ENCODE data around the gene TBC1D22A.

GRCh38 chr22:47023871-47024270 lies 261.4 kb downstream of the TBC1D22A start:
- TF ChIP-seq EP300 (IDR thresholded peaks at IDR 0.05; ENCODE audit: borderline replicate concordance in 1 of 2, low read depth in 1 of 2, low read length in 1 of 2) (no peak), CTCF (IDR thresholded peaks at IDR 0.05) (no peak), RCOR1 (IDR thresholded peaks at IDR 0.05; ENCODE audit: low read length) (no peak), TAF1 (IDR thresholded peaks at IDR 0.05; ENCODE audit: borderline replicate concordance, low read depth, low read length) (no peak), REST (IDR thresholded peaks at IDR 0.05; ENCODE audit: low read depth, low read length) (no peak), SIN3A (IDR thresholded peaks at IDR 0.05; ENCODE audit: borderline replicate concordance, low read depth, low read length) (no peak), RAD21 (IDR thresholded peaks at IDR 0.05; ENCODE audit: low read length) (no peak), POLR2AphosphoS5 (IDR thresholded peaks at IDR 0.05; ENCODE audit: low read depth, low read length) (no peak), SMC3 (IDR thresholded peaks at IDR 0.05; ENCODE audit: low read depth, low read length) (no peak), IRF3 (IDR thresholded peaks at IDR 0.05; ENCODE audit: low read depth, low read length) (no peak), EZH2phosphoT487 (IDR thresholded peaks at IDR 0.05; ENCODE audit: borderline replicate concordance, low read depth) (no peak), MEF2A (IDR thresholded peaks at IDR 0.05; ENCODE audit: borderline replicate concordance, low read depth) (no peak)
